D721Med (cell line): ENCODE measurements around the gene MTFR2.

Experiments used
- DNase-seq: peaks from one replicate; pipeline ENCODE4 v3.0.0; 2011; ENCODE audit warnings: low spot score; ENCODE audit not compliant: insufficient read length
- FAIRE-seq: peaks from 2 replicates; lab custom pipeline; 2011; peaks lifted over from hg19 to GRCh38; lab: Jason Lieb, UNC
- CTCF ChIP-seq: IDR thresholded peaks from 2 replicates; pipeline ENCODE4 v1.5.1; 2012; ENCODE audit warnings: mild to moderate bottlenecking, control low read depth; ENCODE audit not compliant: insufficient read depth; ENCODE audit errors: missing control alignments

The MTFR2 gene

GRCh38 chr6:136253734-136254133 is 3.6 kb upstream of the MTFR2 start:
- no peak for TF ChIP-seq CTCF
- FAIRE-seq, result peak; percentile 95
- DNase-seq, result peak; percentile 29

GRCh38 chr6:136252441-136252840 is 2.3 kb upstream of the MTFR2 start:
- TF ChIP-seq CTCF, result no peak
- DNase-seq (no peak), FAIRE-seq (no peak)

- DNase-seq, result no peak
- TF ChIP-seq CTCF, result no peak
- no peak for FAIRE-seq
These were observed 1.3 kb upstream of the MTFR2 start for GRCh38 chr6:136251394-136251793.

- no peak for DNase-seq
- FAIRE-seq, result no peak
- TF ChIP-seq CTCF, result no peak
These were observed 536 bp upstream of the MTFR2 start for GRCh38 chr6:136250686-136251008.

GRCh38 chr6:136249336-136249735 is 775 bp downstream of the MTFR2 start:
- TF ChIP-seq CTCF, result no peak
- DNase-seq (no peak), FAIRE-seq (no peak)

- no peak for FAIRE-seq
- no peak for TF ChIP-seq CTCF
- no peak for DNase-seq
These were observed 6.0 kb downstream of the MTFR2 start for GRCh38 chr6:136244061-136244616.

- FAIRE-seq (no peak), DNase-seq (no peak)
- TF ChIP-seq CTCF, result no peak
These were observed 13.4 kb downstream of the MTFR2 start for GRCh38 chr6:136236466-136237293.
